Measurements from ENCODE around the gene DFFB. TPM values are rescaled to one million over a fixed set of nuclear protein-coding genes. Genes with fewer than 3 reads are reported as not detected.
A peak's percentile ranks its signal among the peaks of the same experiment; 100 is the strongest.

The DFFB gene
- total RNA-seq, 1 donor from 2014 or later, result 4.8 TPM

DNA sequence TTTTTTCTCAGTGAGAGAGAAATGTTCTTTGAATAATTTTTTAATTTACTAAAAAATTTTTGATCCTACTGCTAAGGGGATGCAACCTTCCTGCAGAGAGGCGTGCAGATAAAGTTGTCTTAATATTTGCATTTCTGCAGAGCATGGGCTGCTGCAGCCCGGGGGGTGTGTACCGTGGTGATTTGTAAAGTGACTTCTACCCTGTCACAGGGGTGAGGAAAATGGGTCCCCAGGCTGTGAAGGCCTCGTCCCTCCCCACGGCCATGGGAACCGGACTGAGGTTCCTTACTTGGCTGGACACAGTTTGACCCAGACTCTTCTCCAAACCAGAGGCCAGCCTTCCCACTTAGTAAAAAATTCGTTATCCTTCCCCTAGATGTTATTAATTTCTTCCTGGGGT, 52.3 kb downstream of the DFFB start:
- no peak overlapping the region for H3K4me3 Mint-ChIP-seq
- H3K27me3 ChIP-seq, result no peaks in the 10 kb centered on the region

DNA sequence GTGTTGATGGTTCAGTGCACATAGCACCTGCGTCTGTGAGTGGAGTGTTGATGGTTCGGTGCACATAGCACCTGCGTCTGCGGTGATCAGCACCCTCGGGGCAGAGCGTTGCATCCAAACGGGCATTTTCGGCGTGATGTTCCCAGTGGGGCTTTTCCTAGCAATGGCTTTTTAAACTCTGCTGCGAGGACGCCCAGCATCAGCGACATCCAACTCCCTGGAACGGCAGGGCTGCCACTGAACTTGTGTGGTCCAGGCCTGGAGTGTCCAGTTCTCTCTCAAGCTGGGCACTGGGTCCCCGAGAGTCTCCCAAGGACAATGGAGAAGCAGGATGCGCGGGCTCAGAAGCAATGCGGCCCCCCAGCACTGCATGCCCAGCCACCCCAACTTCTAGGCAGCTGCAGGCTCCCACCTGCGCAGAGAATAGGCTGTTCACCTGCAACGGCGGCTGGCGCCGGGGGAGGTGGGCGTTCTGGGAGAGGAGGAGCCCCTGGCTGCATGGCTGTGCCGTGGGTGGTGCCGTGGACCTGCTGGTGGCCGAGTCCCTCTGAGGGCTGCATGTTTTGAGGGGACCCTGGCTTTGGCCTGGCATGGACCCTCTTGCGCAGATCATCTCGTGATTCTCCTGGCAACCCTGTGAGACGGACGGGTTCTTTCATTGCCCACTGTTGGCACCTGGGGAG, 52.9 kb downstream of the DFFB start:
- Histone ChIP-seq H3K9me3 (ENCODE audit: low read depth) (no peaks in the 10 kb centered on the region), H3K27ac (no peak overlapping the region), H3K27me3 (no peaks in the 10 kb centered on the region), H3K4me2 (no peak overlapping the region), H4K20me1 (ENCODE audit: low read depth) (no peaks in the 10 kb centered on the region), H3K4me3 (no peak overlapping the region), H3K79me2 (ENCODE audit: low read depth) (no peaks in the 10 kb centered on the region), H2AFZ (replicated peaks) (no peak overlapping the region), H3F3A (ENCODE audit: low read depth) (no peaks in the 10 kb centered on the region), H3K4me1 (peaks cover 6% of the 10 kb centered on the region), H3K9ac (no peak overlapping the region), H3K36me3 (no peaks in the 10 kb centered on the region)
- H3K9me3 Mint-ChIP-seq, result no peaks in the 10 kb centered on the region
- H3K27me3 Mint-ChIP-seq (ENCODE audit: insufficient read depth, low read depth), result peaks cover 20% of the 10 kb centered on the region
- H3K4me1 Mint-ChIP-seq, result peaks cover 51% of the 10 kb centered on the region
- no peaks in the 10 kb centered on the region for H3K36me3 Mint-ChIP-seq
- H3K27ac Mint-ChIP-seq, result peak overlapping the region; percentile 28
- TF ChIP-seq EZH2phosphoT487 (IDR thresholded peaks at IDR 0.05) (no peak), EZH2 (IDR thresholded peaks at IDR 0.05) (no peak)
- TF ChIP-seq, protein P1, sequence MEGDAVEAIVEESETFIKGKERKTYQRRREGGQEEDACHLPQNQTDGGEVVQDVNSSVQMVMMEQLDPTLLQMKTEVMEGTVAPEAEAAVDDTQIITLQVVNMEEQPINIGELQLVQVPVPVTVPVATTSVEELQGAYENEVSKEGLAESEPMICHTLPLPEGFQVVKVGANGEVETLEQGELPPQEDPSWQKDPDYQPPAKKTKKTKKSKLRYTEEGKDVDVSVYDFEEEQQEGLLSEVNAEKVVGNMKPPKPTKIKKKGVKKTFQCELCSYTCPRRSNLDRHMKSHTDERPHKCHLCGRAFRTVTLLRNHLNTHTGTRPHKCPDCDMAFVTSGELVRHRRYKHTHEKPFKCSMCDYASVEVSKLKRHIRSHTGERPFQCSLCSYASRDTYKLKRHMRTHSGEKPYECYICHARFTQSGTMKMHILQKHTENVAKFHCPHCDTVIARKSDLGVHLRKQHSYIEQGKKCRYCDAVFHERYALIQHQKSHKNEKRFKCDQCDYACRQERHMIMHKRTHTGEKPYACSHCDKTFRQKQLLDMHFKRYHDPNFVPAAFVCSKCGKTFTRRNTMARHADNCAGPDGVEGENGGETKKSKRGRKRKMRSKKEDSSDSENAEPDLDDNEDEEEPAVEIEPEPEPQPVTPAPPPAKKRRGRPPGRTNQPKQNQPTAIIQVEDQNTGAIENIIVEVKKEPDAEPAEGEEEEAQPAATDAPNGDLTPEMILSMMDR (IDR thresholded peaks at IDR 0.05), result no peak
- no peak overlapping the region for H3K4me3 Mint-ChIP-seq
- DNase-seq (ENCODE audit: low spot score), result no peak

More for the DNA sequence above, 52.3 kb downstream of the DFFB start:
- Mint-ChIP-seq H3K27ac (peak overlapping the region; percentile 28), H3K27me3 (ENCODE audit: insufficient read depth, low read depth) (peaks cover 20% of the 10 kb centered on the region), H3K36me3 (no peaks in the 10 kb centered on the region), H3K4me1 (peaks cover 54% of the 10 kb centered on the region), H3K9me3 (no peaks in the 10 kb centered on the region)
- no peaks in the 10 kb centered on the region for H4K20me1 ChIP-seq (ENCODE audit: low read depth)
- no peak overlapping the region for H3K9ac ChIP-seq
- no peak overlapping the region for H2AFZ ChIP-seq (replicated peaks)
- no peaks in the 10 kb centered on the region for H3K36me3 ChIP-seq
- no peaks in the 10 kb centered on the region for H3F3A ChIP-seq (ENCODE audit: low read depth)
- DNase-seq (ENCODE audit: low spot score), result no peak
- no peaks in the 10 kb centered on the region for H3K9me3 ChIP-seq (ENCODE audit: low read depth)
- no peak overlapping the region for H3K27ac ChIP-seq
- no peak overlapping the region for H3K4me2 ChIP-seq
- TF ChIP-seq EZH2 (IDR thresholded peaks at IDR 0.05) (no peak), EZH2phosphoT487 (IDR thresholded peaks at IDR 0.05) (no peak)
- TF ChIP-seq, protein P1 (IDR thresholded peaks at IDR 0.05), result no peak
- no peak overlapping the region for H3K4me3 ChIP-seq
- no peaks in the 10 kb centered on the region for H3K79me2 ChIP-seq (ENCODE audit: low read depth)
- H3K4me1 ChIP-seq, result peaks cover 6% of the 10 kb centered on the region

DNA sequence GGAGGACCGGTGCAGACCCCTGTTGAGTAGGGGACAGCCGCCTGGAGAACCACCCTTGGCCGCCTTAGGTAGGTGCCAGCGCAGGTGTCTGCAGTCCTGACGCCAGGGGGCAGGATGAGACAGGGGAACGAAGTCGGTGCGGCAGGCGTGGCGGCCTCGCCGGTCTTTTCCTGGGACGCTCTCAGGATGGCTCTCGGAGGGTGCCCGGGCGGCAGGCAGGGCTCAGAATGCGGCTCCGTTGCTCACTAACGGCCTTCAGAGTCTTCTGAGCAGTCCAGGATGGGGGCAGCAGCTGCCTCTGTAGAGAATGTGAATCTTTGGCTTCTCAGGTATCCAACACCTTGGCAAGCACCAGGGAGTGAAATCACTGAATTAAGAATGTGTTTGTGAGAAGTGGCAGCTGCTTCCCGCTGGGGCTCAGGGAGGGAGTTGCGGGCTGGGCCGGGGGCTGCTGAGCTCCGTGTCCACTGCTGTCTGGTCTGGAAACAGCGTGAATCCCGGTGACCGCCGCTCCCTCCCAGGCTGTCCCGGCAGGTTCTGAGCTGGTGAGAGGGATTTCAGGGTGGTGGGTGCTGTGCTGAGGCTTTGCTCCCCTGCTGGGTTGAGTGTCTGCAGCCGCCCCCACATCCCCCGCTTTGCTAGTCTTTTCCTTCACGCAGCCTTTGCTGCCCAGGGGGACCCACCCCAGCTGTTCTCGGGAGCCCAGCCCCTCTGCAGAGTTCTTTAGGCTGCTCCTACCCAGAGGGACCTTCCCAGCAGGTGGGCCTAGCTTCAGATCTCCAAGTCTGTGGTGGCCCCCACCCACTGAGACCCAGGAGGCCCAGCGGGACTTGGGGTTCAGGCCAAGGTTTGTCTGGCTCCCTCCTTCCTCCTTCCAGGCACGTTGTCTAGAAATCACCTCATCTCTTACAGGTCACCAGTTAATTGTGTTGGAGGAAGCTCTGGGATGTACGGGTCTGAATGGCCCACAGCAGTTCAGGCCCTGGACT, 53.9 kb downstream of the DFFB start:
- Histone ChIP-seq H4K20me1 (ENCODE audit: low read depth) (no peaks in the 10 kb centered on the region), H3K79me2 (ENCODE audit: low read depth) (no peaks in the 10 kb centered on the region), H3K4me2 (peak overlapping the region; percentile 58), H3F3A (ENCODE audit: low read depth) (no peaks in the 10 kb centered on the region), H3K4me3 (no peak overlapping the region), H3K36me3 (no peaks in the 10 kb centered on the region), H3K27me3 (no peaks in the 10 kb centered on the region), H2AFZ (replicated peaks) (peak overlapping the region; percentile 81), H3K9me3 (ENCODE audit: low read depth) (no peaks in the 10 kb centered on the region), H3K27ac (no peak overlapping the region), H3K4me1 (peaks cover 6% of the 10 kb centered on the region), H3K9ac (no peak overlapping the region)
- H3K27me3 Mint-ChIP-seq (ENCODE audit: insufficient read depth, low read depth), result peaks cover 11% of the 10 kb centered on the region
- DNase-seq (ENCODE audit: low spot score), result peak; percentile 95
- peak overlapping the region; percentile 78 for H3K27ac Mint-ChIP-seq
- TF ChIP-seq EZH2phosphoT487 (IDR thresholded peaks at IDR 0.05) (no peak), EZH2 (IDR thresholded peaks at IDR 0.05) (peak; percentile 27)
- TF ChIP-seq, protein P1 (IDR thresholded peaks at IDR 0.05), result peak; percentile 85
- no peaks in the 10 kb centered on the region for H3K9me3 Mint-ChIP-seq
- H3K4me3 Mint-ChIP-seq, result peak overlapping the region; percentile 60
- peaks cover 47% of the 10 kb centered on the region for H3K4me1 Mint-ChIP-seq
- H3K36me3 Mint-ChIP-seq, result no peaks in the 10 kb centered on the region

All from neural progenitor cell (in vitro differentiated cells).